Smooth muscle cell of the pulmonary artery (primary cell): ENCODE data around the gene ATOH7. TPM values are rescaled to one million over a fixed set of nuclear protein-coding genes. Genes with fewer than 3 reads are reported as not detected.

Experiments
- total RNA-seq: library from RNA; depleted of rRNA; stranded (reverse); fragments of >200 nt; gene quantifications from 2 replicates; pipeline ENCODE4 v1.2.3, GENCODE V29; 2014

ATOH7 gene
- total RNA-seq: 0.07 TPM in 1 of 2 replicates, not detected in the other

GRCh38 chr10:68231817-68232251 is at the start of gene ATOH7:
TSS of gene ATOH7 (minus strand) at chr10:68232113. CDS start at chr10:68231677, 436 bp downstream.

Other genes with a start within 250 kb of the ATOH7 start
- 108 and 122 TPM in 2 replicates for gene HERC4, start 156.8 kb downstream of the ATOH7 start, total RNA-seq
- 1.6 and 2.3 TPM in 2 replicates for gene MYPN, start 122.6 kb downstream of the ATOH7 start, total RNA-seq
- 26.4 and 32.9 TPM in 2 replicates for gene HNRNPH3, start 100.0 kb upstream of the ATOH7 start, total RNA-seq
- 3.7 and 4.4 TPM in 2 replicates for gene PBLD, start 100.8 kb upstream of the ATOH7 start, total RNA-seq
- gene RUFY2, start 175.2 kb upstream of the ATOH7 start, total RNA-seq: 20.0 and 21.5 TPM in 2 replicates
- gene DNA2, start 239.9 kb upstream of the ATOH7 start, total RNA-seq: 2.8 and 4.4 TPM in 2 replicates